Dedifferentiated amniotic fluid mesenchymal stem cell (primary cell): Measurements from ENCODE around the gene SOBP.
A peak's percentile ranks its signal among the peaks of the same experiment; 100 is the strongest.

Experiments used
- DNase-seq: peaks from one replicate; pipeline ENCODE4 v3.0.0-alpha.2; 2016; ENCODE audit errors: extremely low spot score

The SOBP gene

GRCh38 chr6:107584726-107585125, 94.8 kb downstream of the SOBP start:
- DNase-seq = no peak

- DNase-seq = no peak
Observed at GRCh38 chr6:107585815-107586435, 96.0 kb downstream of the SOBP start.

DNA sequence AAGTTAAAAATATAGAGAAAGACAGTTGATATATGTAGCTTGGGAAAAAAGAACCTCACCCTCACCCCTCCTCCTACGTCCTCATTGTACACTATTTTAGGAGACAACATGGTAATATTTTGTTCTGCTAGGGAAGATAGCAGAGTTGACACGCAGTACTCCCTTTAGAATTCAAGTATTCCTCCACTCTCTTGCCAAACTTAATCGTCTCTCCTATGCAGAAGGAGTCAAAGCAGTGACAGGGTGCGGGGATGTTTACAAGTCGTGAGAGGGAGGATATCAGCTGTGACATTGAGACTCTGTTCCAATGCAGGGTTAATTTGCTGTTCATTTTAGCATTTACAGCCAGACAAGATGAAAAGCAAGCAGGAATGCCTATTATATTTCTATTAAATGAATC, 97.5 kb downstream of the SOBP start:
- no peak for DNase-seq

DNA sequence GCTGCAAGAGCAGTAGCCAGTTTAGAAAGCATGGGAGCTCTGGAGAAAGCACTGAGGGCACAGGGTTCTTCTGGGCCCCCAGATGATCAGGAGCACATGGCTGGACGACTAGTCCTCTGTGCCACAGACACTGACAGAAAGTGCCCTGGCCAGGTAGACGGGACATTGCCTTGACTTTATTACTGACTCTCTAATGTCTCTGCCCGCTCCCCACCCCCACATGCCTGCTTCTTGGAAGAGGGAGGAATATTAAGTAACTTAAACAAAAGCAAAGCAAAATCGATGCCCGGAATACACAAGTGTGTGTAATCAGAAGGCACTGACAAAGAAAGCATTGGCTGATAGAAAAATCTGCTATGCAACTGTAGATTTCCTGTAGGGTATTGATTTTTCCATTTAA, 99.3 kb downstream of the SOBP start:
- DNase-seq = no peak

DNA sequence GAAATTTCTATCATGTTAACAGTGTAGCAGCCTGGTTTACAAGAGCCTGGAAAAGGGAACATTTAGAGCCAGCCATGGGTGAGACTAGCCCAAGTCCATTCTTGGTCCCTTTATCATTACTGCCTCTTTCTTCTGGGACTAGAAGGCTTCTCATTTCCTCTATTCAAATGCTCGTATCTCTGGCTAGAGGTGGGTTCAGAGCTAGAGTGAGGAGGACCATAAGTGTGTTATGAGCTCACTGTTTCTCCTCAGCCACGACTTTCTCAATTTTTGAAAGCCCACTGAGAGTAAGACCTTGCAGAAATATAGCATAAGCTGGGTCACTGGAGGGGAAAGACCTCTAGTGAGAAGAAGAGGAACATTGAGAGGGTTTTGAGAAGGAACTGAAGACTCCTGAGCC, 100.0 kb downstream of the SOBP start:
- no peak for DNase-seq

GRCh38 chr6:107590378-107590777, 100.5 kb downstream of the SOBP start:
- DNase-seq = no peak

- DNase-seq = no peak
Observed at GRCh38 chr6:107591346-107591745, 101.4 kb downstream of the SOBP start.

- no peak for DNase-seq
Observed at GRCh38 chr6:107592806-107593205, 102.9 kb downstream of the SOBP start.

DNA sequence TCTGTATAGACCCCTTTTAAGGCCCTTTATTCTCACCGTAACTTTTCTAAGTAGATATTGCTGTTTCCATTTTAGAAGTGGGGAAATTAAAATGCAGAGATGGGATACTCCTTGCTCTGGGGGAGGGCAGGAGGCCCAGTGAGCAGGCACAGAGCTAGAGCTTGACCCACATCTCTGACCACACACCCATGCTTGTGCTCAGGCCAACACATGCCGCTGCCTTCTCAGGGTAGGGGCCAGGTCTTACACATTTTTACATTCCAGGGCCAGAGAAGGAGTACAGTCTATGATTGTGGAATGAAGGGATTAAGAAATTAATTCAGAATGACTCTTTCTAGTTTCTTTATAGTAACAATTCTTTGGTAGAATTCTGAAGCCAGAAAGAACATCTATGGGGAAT, 104.8 kb downstream of the SOBP start:
- no peak for DNase-seq

DNA sequence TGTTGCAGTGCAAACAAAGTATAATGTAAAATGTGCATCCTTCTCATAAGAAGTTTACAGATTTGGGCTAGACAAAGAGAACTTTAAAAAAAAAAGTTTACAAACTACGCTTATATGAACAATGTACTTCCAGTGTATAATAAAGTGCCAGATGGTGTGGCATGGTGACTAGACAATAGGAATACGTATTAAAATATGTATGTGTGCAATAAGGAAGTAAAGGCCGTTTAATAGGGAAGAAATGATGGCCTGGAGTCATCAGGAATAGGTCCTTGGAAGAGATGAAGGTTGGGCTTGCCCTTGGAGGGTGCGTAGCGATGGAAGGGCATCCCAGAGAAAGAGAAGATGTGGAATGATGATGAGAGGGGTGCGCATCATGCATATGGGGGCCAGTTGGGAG, 108.2 kb downstream of the SOBP start:
- DNase-seq = no peak

DNA sequence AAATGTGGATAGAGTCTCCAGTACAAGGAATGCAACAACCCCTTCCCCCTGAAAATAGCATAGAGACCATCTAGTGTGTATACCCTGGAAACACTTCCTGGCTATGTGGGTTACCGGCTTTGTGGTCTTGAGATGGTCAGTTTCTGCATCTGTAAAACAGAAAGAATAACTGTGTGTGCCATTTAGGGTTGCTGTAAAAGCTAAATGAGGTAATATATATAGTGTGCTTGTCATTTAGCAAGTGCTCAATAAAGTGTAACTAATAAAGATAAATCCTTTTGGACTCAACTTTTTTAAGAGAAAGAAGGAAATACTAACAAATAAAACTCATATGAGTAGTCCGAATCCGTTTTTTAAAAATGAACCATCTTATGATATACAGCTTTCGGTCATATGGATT, 109.1 kb downstream of the SOBP start:
- DNase-seq = no peak

DNA sequence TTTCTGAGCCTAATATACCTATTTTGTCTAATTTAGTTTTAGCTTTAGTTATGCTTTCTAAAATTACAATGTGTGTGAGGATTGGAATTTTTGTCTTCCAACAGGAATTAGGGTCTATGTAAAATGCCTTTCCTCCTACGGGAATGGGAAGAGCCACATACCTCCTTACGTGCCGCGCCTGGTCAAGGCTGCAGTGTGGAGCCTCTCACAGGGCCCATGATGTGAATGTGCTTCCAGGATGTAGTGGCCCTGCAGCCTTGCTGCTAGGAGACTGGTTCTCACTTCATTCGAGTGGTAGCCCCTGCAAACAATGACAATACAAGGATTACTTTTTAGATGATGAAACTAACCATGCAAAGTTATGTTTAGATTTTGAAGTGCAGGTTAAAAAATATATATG, 110.2 kb downstream of the SOBP start:
- no peak for DNase-seq

GRCh38 chr6:107600936-107601335, 111.0 kb downstream of the SOBP start:
- DNase-seq = peak; percentile 42

DNA sequence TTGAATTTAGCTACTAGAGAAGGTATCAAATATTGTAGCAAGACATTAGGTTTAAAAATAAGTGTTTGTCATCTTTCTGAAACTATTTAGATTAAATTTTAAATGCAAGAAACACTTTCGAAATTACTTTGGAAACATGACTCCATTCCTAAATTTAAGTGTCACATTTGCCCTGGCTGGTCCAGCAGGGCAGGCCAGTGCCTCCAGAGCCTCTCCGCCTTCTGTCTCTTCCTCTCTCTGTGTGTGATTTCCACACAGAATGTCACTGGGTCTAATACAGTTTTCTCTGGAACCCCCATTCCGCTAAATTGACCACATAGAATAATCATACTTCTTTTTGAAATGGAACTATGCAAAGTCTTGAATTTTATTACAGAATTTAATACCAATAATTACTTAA, 111.5 kb downstream of the SOBP start:
- no peak for DNase-seq

GRCh38 chr6:107602321-107603005, 112.5 kb downstream of the SOBP start:
- DNase-seq = no peak

GRCh38 chr6:107603006-107603370, 113.1 kb downstream of the SOBP start:
- DNase-seq = no peak

- DNase-seq = no peak
Observed at GRCh38 chr6:107604549-107604948, 114.6 kb downstream of the SOBP start.

DNA sequence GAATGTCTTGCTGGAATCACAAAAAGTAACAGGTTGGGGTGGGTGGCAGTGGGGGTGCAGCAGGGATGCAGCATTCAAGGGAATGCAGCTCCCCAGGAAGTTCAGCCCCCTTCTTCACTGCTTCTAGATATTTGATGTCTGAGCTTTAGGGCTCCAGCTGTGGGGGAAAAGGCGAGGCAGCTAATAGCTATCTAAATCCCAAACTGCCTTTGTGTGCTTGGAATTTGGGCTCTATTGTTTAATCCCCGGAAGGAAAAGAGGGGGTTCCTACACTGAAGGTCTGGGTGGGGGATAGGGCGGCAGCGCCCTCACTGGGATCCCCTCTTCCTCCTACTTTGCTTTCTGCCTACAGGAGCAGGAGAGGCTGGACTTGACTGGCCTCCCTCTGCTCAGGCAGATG, 116.5 kb downstream of the SOBP start:
- DNase-seq = no peak

DNA sequence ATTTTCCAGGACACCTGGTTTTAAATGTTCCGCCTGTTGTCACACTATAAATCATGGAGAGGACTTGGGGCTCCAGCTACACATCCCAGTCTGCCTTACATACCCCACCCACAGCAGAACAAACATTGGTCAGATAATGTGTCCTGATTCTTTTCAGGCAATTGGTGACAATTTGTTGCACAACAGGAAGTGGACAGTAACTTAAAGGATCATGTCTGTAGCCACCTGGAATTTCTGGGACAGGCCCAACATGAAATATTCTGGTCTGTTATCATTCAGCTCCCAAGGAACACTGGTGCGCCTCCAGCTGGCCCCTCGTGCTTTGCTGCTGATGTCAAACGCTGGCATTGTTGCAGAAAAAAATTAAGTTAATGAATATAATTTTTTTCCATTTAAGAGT, 117.2 kb downstream of the SOBP start:
- DNase-seq = no peak

- DNase-seq = no peak
Observed at GRCh38 chr6:107611094-107611810, 121.3 kb downstream of the SOBP start.

DNA sequence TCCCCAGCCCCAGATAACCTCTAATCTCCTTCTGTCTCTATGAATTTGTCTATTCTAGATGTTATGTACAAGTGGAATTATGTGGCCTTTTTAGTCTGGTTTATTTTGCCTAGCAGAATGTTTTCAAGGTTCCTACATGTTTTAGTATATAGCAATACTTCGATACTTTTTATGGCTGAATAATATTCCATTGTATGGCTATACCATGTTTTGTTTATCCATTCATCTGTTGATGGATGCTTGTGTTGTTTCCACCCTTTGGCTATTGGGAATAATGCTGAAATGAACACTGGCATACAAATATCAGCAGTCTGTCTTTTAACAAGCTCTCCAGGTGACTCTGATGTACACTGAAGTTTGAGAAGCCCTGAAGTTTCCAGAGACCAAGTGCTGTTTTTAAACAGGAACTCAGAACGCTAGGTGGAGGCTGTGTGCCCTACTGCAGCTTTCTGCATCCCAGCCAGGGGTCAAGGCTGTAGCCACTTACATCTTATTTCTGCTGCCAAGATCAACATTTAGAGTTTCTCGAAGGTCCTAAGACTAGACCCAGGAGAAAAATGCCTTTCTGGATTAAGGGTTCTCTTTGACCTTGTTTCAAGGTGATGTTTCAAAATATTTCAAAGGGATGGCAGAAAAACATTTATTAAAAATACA, 123.0 kb downstream of the SOBP start:
- no peak for DNase-seq

- DNase-seq = no peak
Observed at GRCh38 chr6:107613651-107614379, 123.9 kb downstream of the SOBP start.
